Body of pancreas (tissue), 4 donors: ENCODE results near the gene CDCP1.
"Not testable (repeated sequence)": the region's sequence is repeated elsewhere in the genome, so short reads cannot be mapped to it uniquely, and the experiment has no call there.

Experiments used
- POLR2A ChIP-seq, 3 donors: fragments of 450-650 bp; IDR thresholded peaks; one replicate each; pipeline ENCODE4 v1.6.1; 2016; ENCODE audit warnings: antibody characterized with exemption in 3 of 3, mild to moderate bottlenecking in 2 of 3
- TF ChIP-seq, protein P1 (sequence below), 7 experiments: fragments of 450-650 bp in 4 of 7; fragments of 200-600 bp in 3 of 7; sonication (generic) in 3 of 7; IDR thresholded peaks; one replicate each; pipeline ENCODE4 v1.5.1; 2016 to 2019; ENCODE audit warnings: antibody characterized with exemption in 7 of 7

DNA sequence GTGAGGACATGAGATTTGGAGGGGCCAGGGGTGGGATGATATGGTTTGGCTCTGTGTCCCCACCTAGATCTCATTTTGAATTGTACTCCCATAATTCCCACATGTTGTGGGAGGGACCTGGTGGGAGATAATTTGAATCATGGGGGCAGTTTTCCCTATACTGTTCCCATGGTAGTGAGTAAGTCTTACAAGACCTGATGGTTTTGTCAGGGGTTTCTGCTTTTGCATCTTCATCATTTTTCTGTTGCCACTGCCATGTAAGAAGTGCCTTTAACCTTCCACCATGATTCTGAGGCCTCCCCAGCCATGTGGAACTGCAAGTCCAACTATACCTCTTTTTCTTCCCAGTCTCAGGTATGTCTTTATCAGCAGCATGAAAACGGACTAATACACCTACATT is 67.9 kb downstream of the CDCP1 start:
- TF ChIP-seq, protein P1, sequence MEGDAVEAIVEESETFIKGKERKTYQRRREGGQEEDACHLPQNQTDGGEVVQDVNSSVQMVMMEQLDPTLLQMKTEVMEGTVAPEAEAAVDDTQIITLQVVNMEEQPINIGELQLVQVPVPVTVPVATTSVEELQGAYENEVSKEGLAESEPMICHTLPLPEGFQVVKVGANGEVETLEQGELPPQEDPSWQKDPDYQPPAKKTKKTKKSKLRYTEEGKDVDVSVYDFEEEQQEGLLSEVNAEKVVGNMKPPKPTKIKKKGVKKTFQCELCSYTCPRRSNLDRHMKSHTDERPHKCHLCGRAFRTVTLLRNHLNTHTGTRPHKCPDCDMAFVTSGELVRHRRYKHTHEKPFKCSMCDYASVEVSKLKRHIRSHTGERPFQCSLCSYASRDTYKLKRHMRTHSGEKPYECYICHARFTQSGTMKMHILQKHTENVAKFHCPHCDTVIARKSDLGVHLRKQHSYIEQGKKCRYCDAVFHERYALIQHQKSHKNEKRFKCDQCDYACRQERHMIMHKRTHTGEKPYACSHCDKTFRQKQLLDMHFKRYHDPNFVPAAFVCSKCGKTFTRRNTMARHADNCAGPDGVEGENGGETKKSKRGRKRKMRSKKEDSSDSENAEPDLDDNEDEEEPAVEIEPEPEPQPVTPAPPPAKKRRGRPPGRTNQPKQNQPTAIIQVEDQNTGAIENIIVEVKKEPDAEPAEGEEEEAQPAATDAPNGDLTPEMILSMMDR (IDR thresholded peaks at IDR 0.05): not testable (repeated sequence)
- TF ChIP-seq POLR2A (IDR thresholded peaks at IDR 0.05): not testable (repeated sequence)
